A673 (cell line): Measurements from ENCODE around the gene DUSP15. TPM values are rescaled to one million over a fixed set of nuclear protein-coding genes. Genes with fewer than 3 reads are reported as not detected.

Source experiments
- BruUV-seq: library from RNA; stranded (reverse); fragments of 400-500 nt; replicated peaks from 2 replicates; lab custom pipeline; 2021; lab: Mats Ljungman, UMichigan
- CTCF ChIA-PET: fragments of 300-600 bp; sonication (Branson Sonifier 250); formaldehyde crosslinking; loops from one replicate; lab custom pipeline; 2022; ENCODE audit warnings: antibody characterized with exemption; lab: Charles Lee
- POLR2A ChIA-PET: fragments of 300-600 bp; sonication (Branson Sonifier 250); formaldehyde crosslinking; loops from one replicate; lab custom pipeline; 2022; ENCODE audit warnings: antibody characterized with exemption; ENCODE audit not compliant: low non-redundant PET; lab: Charles Lee
- DNase-seq: peaks from one replicate; pipeline ENCODE4 v3.0.0-alpha.2; 2015; ENCODE audit warnings: low spot score
- H3K27ac ChIP-seq: fragments of 200-600 bp; sonication (generic); 2 replicates; pipeline ENCODE4 v1.5.1; 2016; ENCODE audit warnings: mixed run types, low read depth, mild to moderate bottlenecking, mixed read lengths, antibody characterized with exemption, low read length; ENCODE audit not compliant: poor library complexity, severe bottlenecking
- H3K27me3 ChIP-seq: fragments of 200-600 bp; sonication (generic); replicated peaks from 2 replicates; pipeline ENCODE4 v1.6.1; 2017; ENCODE audit warnings: mixed run types, low read depth, mild to moderate bottlenecking, mixed read lengths, antibody characterized with exemption, low read length; ENCODE audit not compliant: insufficient read depth, poor library complexity
- H3K36me3 ChIP-seq: fragments of 200-600 bp; sonication (generic); 2 replicates; pipeline ENCODE4 v1.6.1; 2016; ENCODE audit warnings: mixed run types, mild to moderate bottlenecking, mixed read lengths, antibody characterized with exemption, low read length; ENCODE audit not compliant: insufficient read depth, poor library complexity, severe bottlenecking
- H3K4me1 ChIP-seq: fragments of 200-600 bp; sonication (generic); 2 replicates; pipeline ENCODE4 v1.6.1; 2017; ENCODE audit warnings: mixed run types, mild to moderate bottlenecking, mixed read lengths, antibody characterized with exemption, low read length; ENCODE audit not compliant: insufficient read depth, poor library complexity, severe bottlenecking
- H3K4me3 ChIP-seq: fragments of 200-600 bp; sonication (generic); 2 replicates; pipeline ENCODE4 v1.5.1; 2016; ENCODE audit warnings: low read depth, mixed run types, mild to moderate bottlenecking, mixed read lengths, low read length; ENCODE audit not compliant: poor library complexity, severe bottlenecking
- H3K9me3 ChIP-seq: fragments of 200-600 bp; sonication (generic); 2 replicates; pipeline ENCODE4 v1.6.1; 2016; ENCODE audit warnings: mixed run types, low read depth, mild to moderate bottlenecking, mixed read lengths, antibody characterized with exemption, low read length; ENCODE audit not compliant: poor library complexity, severe bottlenecking
- EZH2 ChIP-seq: fragments of 200-600 bp; sonication (generic); IDR thresholded peaks from 2 replicates; pipeline ENCODE4 v1.6.1; 2017; ENCODE audit warnings: borderline replicate concordance, low read depth, mild to moderate bottlenecking, mixed read lengths, antibody characterized with exemption, low read length; ENCODE audit not compliant: poor library complexity, severe bottlenecking
- intact Hi-C: fragments of 100-400 bp; cut with micrococcal nuclease; formaldehyde crosslinking; loops from one replicate; pipeline ENCODE4 v1.10.0; 2022; ENCODE audit not compliant: unreplicated experiment
- total RNA-seq: library from RNA; stranded (reverse); gene quantifications from 2 replicates; pipeline ENCODE4 v1.2.3, GENCODE V29; 2021
- TF ChIP-seq, protein P1 (sequence below): fragments of 300-800, 200-600 bp; sonication (generic); conservative IDR thresholded peaks from 2 replicates; pipeline ENCODE4 v1.5.1; 2017; ENCODE audit warnings: low read depth, mild to moderate bottlenecking, antibody characterized with exemption, low read length, moderate library complexity, mixed read lengths

Gene DUSP15
- total RNA-seq, 1 experiment from 2014 or later: not detected

- H3K4me1 ChIP-seq: no peaks in the 10 kb centered on the region
- no peak overlapping the region for H3K4me3 ChIP-seq
- no peaks in the 10 kb centered on the region for H3K36me3 ChIP-seq
- no peaks in the 10 kb centered on the region for H3K9me3 ChIP-seq
- H3K27me3 ChIP-seq: peaks cover 54% of the 10 kb centered on the region
- ChIA-PET POLR2A (no interaction called here), CTCF (no interaction called here)
- no peak overlapping the region for H3K27ac ChIP-seq
- BruUV-seq: no TSS peak
- intact Hi-C loops: no loop called here
- TF ChIP-seq EZH2: no peak
- TF ChIP-seq, protein P1, sequence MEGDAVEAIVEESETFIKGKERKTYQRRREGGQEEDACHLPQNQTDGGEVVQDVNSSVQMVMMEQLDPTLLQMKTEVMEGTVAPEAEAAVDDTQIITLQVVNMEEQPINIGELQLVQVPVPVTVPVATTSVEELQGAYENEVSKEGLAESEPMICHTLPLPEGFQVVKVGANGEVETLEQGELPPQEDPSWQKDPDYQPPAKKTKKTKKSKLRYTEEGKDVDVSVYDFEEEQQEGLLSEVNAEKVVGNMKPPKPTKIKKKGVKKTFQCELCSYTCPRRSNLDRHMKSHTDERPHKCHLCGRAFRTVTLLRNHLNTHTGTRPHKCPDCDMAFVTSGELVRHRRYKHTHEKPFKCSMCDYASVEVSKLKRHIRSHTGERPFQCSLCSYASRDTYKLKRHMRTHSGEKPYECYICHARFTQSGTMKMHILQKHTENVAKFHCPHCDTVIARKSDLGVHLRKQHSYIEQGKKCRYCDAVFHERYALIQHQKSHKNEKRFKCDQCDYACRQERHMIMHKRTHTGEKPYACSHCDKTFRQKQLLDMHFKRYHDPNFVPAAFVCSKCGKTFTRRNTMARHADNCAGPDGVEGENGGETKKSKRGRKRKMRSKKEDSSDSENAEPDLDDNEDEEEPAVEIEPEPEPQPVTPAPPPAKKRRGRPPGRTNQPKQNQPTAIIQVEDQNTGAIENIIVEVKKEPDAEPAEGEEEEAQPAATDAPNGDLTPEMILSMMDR: no peak
- DNase-seq: no peak
Observed at GRCh38 chr20:31872406-31872805, 2.1 kb upstream of the DUSP15 start.

- no peaks in the 10 kb centered on the region for H3K9me3 ChIP-seq
- no peaks in the 10 kb centered on the region for H3K4me1 ChIP-seq
- ChIA-PET CTCF (no interaction called here), POLR2A (no interaction called here)
- no peak for TF ChIP-seq EZH2
- TF ChIP-seq, protein P1: no peak
- peaks cover 54% of the 10 kb centered on the region for H3K27me3 ChIP-seq
- H3K4me3 ChIP-seq: no peak overlapping the region
- BruUV-seq: no TSS peak
- intact Hi-C loops: no loop called here
- no peaks in the 10 kb centered on the region for H3K36me3 ChIP-seq
- H3K27ac ChIP-seq: no peak overlapping the region
- DNase-seq: no peak
Observed at GRCh38 chr20:31871618-31871954, 1.3 kb upstream of the DUSP15 start.

DNA sequence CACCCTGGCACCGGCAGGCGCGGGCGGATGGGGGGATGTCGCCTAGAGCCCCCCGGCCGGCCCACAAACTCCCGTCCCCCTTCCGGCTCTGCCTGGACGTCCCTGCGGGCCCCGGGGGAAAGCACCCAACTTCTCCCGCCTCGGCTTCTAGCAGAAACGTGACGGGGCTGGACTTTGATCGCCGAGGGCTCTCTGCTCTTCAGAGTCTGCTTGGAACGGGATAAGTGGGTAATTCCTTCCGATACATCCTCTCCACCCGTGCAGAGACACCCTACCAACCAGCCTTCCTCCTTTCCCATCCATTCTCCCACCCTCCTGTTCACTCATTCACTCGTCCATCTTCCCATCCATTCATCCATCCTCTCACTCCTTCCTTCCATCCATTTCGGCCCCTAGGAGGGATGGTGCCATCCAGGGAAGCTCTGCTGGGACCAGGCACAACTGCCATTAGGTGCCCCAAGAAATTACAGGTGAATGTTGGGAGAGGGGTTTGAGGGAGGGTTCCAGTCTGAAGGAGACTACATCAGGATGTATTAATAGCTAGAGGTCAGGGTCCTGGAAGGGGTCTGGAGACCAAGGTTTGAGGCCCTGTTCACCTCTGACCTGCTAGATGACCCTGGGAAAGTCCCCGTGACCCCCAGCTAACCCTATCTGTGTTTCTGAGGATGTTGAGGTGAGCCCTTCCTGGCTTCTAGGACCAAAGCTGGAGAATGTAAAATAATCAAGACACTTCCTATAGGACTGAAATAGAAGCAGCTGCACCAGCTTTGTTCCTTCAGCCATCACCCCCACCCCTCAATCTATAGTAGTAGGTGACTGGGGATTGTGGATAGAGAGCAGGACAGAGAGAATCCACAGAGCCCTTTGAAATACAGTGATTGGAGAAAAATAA is 645 bp upstream of the DUSP15 start:
- peak overlapping the region; percentile 49 for H3K4me3 ChIP-seq
- H3K27ac ChIP-seq: no peak overlapping the region
- TF ChIP-seq, protein P1: no peak
- TF ChIP-seq EZH2: no peak
- ChIA-PET CTCF (no interaction called here), POLR2A (interaction anchor here (0.6 kb wide), 1 partner anchor 327 kb away, joined by 3 read pairs; no protein-coding TSS in a partner anchor)
- no peak for DNase-seq
- intact Hi-C loops: no loop called here
- no TSS peak for BruUV-seq
- H3K4me1 ChIP-seq: no peaks in the 10 kb centered on the region
- no peaks in the 10 kb centered on the region for H3K9me3 ChIP-seq
- peaks cover 54% of the 10 kb centered on the region for H3K27me3 ChIP-seq
- H3K36me3 ChIP-seq: no peaks in the 10 kb centered on the region
